Osteoblast (primary cell): ENCODE results near the gene CISTR. TPM values are rescaled to one million over a fixed set of nuclear protein-coding genes. Genes with fewer than 3 reads are reported as not detected.

Experiments used
- DNase-seq: peaks from one replicate; pipeline ENCODE4 v3.0.0; 2011; ENCODE audit warnings: low spot score, mixed read lengths; ENCODE audit not compliant: insufficient read length; ENCODE audit errors: missing footprints
- H2AFZ ChIP-seq: 2 replicates; pipeline ENCODE4 v1.6.0; 2011; ENCODE audit warnings: mild to moderate bottlenecking, low read length
- H3K27ac ChIP-seq: 2 replicates; pipeline ENCODE4 v1.5.1; 2011; ENCODE audit warnings: mild to moderate bottlenecking, low read depth, low read length, moderate library complexity
- H3K27me3 ChIP-seq: 2 replicates; pipeline ENCODE4 v1.6.0; 2012; ENCODE audit warnings: mild to moderate bottlenecking, control low read depth, inconsistent platforms, low read length, moderate library complexity; ENCODE audit not compliant: insufficient read depth
- H3K36me3 ChIP-seq: 2 replicates; pipeline ENCODE4 v1.5.1; 2011; ENCODE audit warnings: mild to moderate bottlenecking, low read length, control low read depth, moderate library complexity; ENCODE audit not compliant: insufficient read depth
- H3K4me1 ChIP-seq: 2 replicates; pipeline ENCODE4 v1.5.1; 2011; ENCODE audit warnings: mild to moderate bottlenecking, low read length, control low read depth, moderate library complexity; ENCODE audit not compliant: insufficient read depth
- H3K4me2 ChIP-seq: 2 replicates; pipeline ENCODE4 v1.6.0; 2011; ENCODE audit warnings: mild to moderate bottlenecking, low read length; ENCODE audit not compliant: insufficient read depth
- H3K4me3 ChIP-seq: fragments of 200-600 bp; sonication (generic); 3 replicates; pipeline ENCODE4 v1.5.1; 2012; ENCODE audit warnings: mild to moderate bottlenecking, low read length, inconsistent platforms; ENCODE audit not compliant: insufficient read depth
- H3K79me2 ChIP-seq: 2 replicates; pipeline ENCODE4 v1.6.0; 2012; ENCODE audit warnings: mild to moderate bottlenecking, low read length, control low read depth, inconsistent platforms; ENCODE audit not compliant: insufficient read depth
- H3K9me3 ChIP-seq: 2 replicates; pipeline ENCODE4 v1.5.1; 2011; ENCODE audit warnings: low read depth, low read length, control low read depth
- H4K20me1 ChIP-seq: 2 replicates; pipeline ENCODE4 v1.6.0; 2012; ENCODE audit warnings: mild to moderate bottlenecking, low read length, control low read depth; ENCODE audit not compliant: insufficient read depth
- CTCF ChIP-seq: IDR thresholded peaks from 2 replicates; pipeline ENCODE4 v1.5.1; 2011; ENCODE audit warnings: mild to moderate bottlenecking, low read depth, low read length, moderate library complexity; ENCODE audit errors: extremely low read depth
- total RNA-seq: library from RNA; depleted of rRNA; stranded (reverse); fragments of >200 nt; gene quantifications from 2 replicates; pipeline ENCODE4 v1.2.3, GENCODE V29; 2012

Gene CISTR
- total RNA-seq, 1 donor, result not detected

- H4K20me1 ChIP-seq, result peaks cover 4% of the 10 kb centered on the region
Observed at GRCh38 chr12:53710091-53710490, 41.7 kb downstream of the CISTR start.

GRCh38 chr12:53709671-53710070, 42.1 kb downstream of the CISTR start:
- no peak overlapping the region for H3K27ac ChIP-seq
- no peak for TF ChIP-seq CTCF
- peaks cover 32% of the 10 kb centered on the region for H3K27me3 ChIP-seq
- H3K4me1 ChIP-seq, result no peaks in the 10 kb centered on the region
- peaks cover 17% of the 10 kb centered on the region for H3K36me3 ChIP-seq
- H4K20me1 ChIP-seq, result peaks cover 4% of the 10 kb centered on the region
- H2AFZ ChIP-seq, result no peak overlapping the region
- H3K9me3 ChIP-seq, result no peaks in the 10 kb centered on the region
- no peak for DNase-seq
- H3K4me3 ChIP-seq, result no peak overlapping the region
- H3K4me2 ChIP-seq, result no peak overlapping the region
- no peaks in the 10 kb centered on the region for H3K79me2 ChIP-seq

More at GRCh38 chr12:53710091-53710490, 41.7 kb downstream of the CISTR start:
- no peak overlapping the region for H3K27ac ChIP-seq
- H3K36me3 ChIP-seq, result peaks cover 21% of the 10 kb centered on the region
- H2AFZ ChIP-seq, result no peak overlapping the region
- H3K4me2 ChIP-seq, result no peak overlapping the region
- no peak overlapping the region for H3K4me3 ChIP-seq
- no peaks in the 10 kb centered on the region for H3K4me1 ChIP-seq
- peaks cover 32% of the 10 kb centered on the region for H3K27me3 ChIP-seq
- DNase-seq, result no peak
- no peaks in the 10 kb centered on the region for H3K9me3 ChIP-seq
- TF ChIP-seq CTCF, result no peak
- H3K79me2 ChIP-seq, result no peaks in the 10 kb centered on the region

GRCh38 chr12:53706080-53706479, 45.7 kb downstream of the CISTR start:
- Histone ChIP-seq H2AFZ (no peak overlapping the region), H3K4me1 (peaks cover 4% of the 10 kb centered on the region), H4K20me1 (peaks cover 4% of the 10 kb centered on the region), H3K27ac (no peak overlapping the region), H3K79me2 (no peaks in the 10 kb centered on the region), H3K27me3 (peaks cover 34% of the 10 kb centered on the region), H3K4me3 (no peak overlapping the region), H3K9me3 (no peaks in the 10 kb centered on the region), H3K4me2 (no peak overlapping the region), H3K36me3 (no peaks in the 10 kb centered on the region)
- no peak for TF ChIP-seq CTCF
- DNase-seq, result no peak

GRCh38 chr12:53703756-53704155, 48.0 kb downstream of the CISTR start:
- H3K4me1 ChIP-seq, result peaks cover 4% of the 10 kb centered on the region
- no peak overlapping the region for H3K4me2 ChIP-seq
- peaks cover 42% of the 10 kb centered on the region for H3K27me3 ChIP-seq
- no peaks in the 10 kb centered on the region for H3K36me3 ChIP-seq
- H3K79me2 ChIP-seq, result no peaks in the 10 kb centered on the region
- no peaks in the 10 kb centered on the region for H3K9me3 ChIP-seq
- no peak for DNase-seq
- H3K4me3 ChIP-seq, result no peak overlapping the region
- no peak overlapping the region for H3K27ac ChIP-seq
- TF ChIP-seq CTCF, result no peak
- H2AFZ ChIP-seq, result no peak overlapping the region
- no peaks in the 10 kb centered on the region for H4K20me1 ChIP-seq
